Limb (tissue), 2 donors: Measurements from ENCODE around the gene WFS1.

Experiments
- DNase-seq, 2 donors: peaks; one replicate each; pipeline ENCODE4 v3.0.0-alpha.2; 2016; ENCODE audit errors: extremely low spot score in 2 of 2

The WFS1 gene

GRCh38 chr4:6278801-6279197, 9.1 kb downstream of the WFS1 start:
- DNase-seq, result no peak

- DNase-seq, result no peak
Measured at GRCh38 chr4:6279582-6280289, 10.1 kb downstream of the WFS1 start.

- no peak for DNase-seq
Measured at GRCh38 chr4:6280365-6280996, 10.8 kb downstream of the WFS1 start.

GRCh38 chr4:6281436-6282313, 12.0 kb downstream of the WFS1 start:
- no peak for DNase-seq

GRCh38 chr4:6282314-6282771, 12.7 kb downstream of the WFS1 start:
- peak in 1 of 2 donors; percentile 15 for DNase-seq

- no peak for DNase-seq
Measured at GRCh38 chr4:6283282-6283681, 13.6 kb downstream of the WFS1 start.

- no peak for DNase-seq
Measured at GRCh38 chr4:6287017-6287788, 17.6 kb downstream of the WFS1 start.

- DNase-seq, result no peak
Measured at GRCh38 chr4:6288342-6288741, 18.7 kb downstream of the WFS1 start.

- DNase-seq, result no peak
Measured at GRCh38 chr4:6288871-6289270, 19.2 kb downstream of the WFS1 start.

GRCh38 chr4:6290256-6290655, 20.6 kb downstream of the WFS1 start:
- no peak for DNase-seq

- DNase-seq, result peak in 1 of 2 donors; percentile 18
Measured at GRCh38 chr4:6290769-6291547, 21.3 kb downstream of the WFS1 start.

GRCh38 chr4:6291784-6292297, 22.2 kb downstream of the WFS1 start:
- DNase-seq, result no peak

- DNase-seq, result no peak
Measured at GRCh38 chr4:6292376-6293096, 22.9 kb downstream of the WFS1 start.

- no peak for DNase-seq
Measured at GRCh38 chr4:6293097-6293445, 23.4 kb downstream of the WFS1 start.

GRCh38 chr4:6293661-6294060, 24.0 kb downstream of the WFS1 start:
- DNase-seq, result no peak

GRCh38 chr4:6294705-6295421, 25.2 kb downstream of the WFS1 start:
- DNase-seq, result no peak

GRCh38 chr4:6295495-6295894, 25.8 kb downstream of the WFS1 start:
- no peak for DNase-seq

GRCh38 chr4:6296026-6296425, 26.4 kb downstream of the WFS1 start:
- no peak for DNase-seq

GRCh38 chr4:6297266-6297815, 27.7 kb downstream of the WFS1 start:
- no peak for DNase-seq
